Testis (tissue), 2 donors: ENCODE results near the gene HYDIN.
"Not testable (repeated sequence)": the region's sequence is repeated elsewhere in the genome, so short reads cannot be mapped to it uniquely, and the experiment has no call there.

Experiments used
- CTCF ChIP-seq, 3 experiments: fragments of 450-650 bp in 2 of 3; fragments of 200-600 bp in 1 of 3; sonication (generic) in 1 of 3; IDR thresholded peaks; one replicate each; pipeline ENCODE4 v1.5.1; 2016 to 2019; ENCODE audit warnings: antibody characterized with exemption in 3 of 3, mild to moderate bottlenecking in 2 of 3, moderate library complexity in 1 of 3
- POLR2A ChIP-seq: fragments of 450-650 bp; IDR thresholded peaks from one replicate; pipeline ENCODE4 v1.6.1; 2017; ENCODE audit warnings: antibody characterized with exemption, mild to moderate bottlenecking, moderate library complexity

DNA sequence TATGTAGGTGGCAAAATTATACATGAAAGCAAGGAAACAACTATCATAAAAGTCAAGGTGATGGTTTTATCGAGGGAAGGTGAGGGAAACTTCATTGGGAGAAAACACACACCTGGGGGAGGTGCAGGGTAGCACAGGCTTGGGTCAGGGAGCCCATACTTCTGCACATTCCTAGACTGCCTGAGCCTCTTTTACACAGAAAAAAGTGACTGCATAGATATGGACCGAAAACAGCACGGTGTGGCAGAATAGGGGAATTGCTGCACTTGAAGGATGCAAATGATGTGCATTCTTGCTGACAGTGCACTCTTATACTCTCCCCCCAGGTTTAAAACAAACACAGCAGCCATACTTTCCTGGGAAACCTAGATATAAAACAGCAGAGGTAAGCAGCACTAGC is 120.0 kb downstream of the HYDIN start:
- not testable (repeated sequence) for TF ChIP-seq POLR2A; CTCF (IDR thresholded peaks at IDR 0.05)
